HL-60/S4 treated with retinoic acid at 250 ng/mL for 4 days and 3 days (cell line): ENCODE data around the gene PHACTR2.
"Not testable (repeated sequence)": the region's sequence is repeated elsewhere in the genome, so short reads cannot be mapped to it uniquely, and the experiment has no call there.

Source experiments
- in situ Hi-C: fragments of 300-500 bp; cut with MboI; formaldehyde crosslinking; loops from 2 replicates; pipeline ENCODE4 v1.7.0; 2022; ENCODE audit warnings: low sequenced_read_pairs

PHACTR2 gene

GRCh38 chr6:143697076-143697800, 19.5 kb downstream of the PHACTR2 start:
- in situ Hi-C loops, result no loop called here

- in situ Hi-C loops, result no loop called here
Observed at GRCh38 chr6:143698329-143698728, 20.6 kb downstream of the PHACTR2 start.

DNA sequence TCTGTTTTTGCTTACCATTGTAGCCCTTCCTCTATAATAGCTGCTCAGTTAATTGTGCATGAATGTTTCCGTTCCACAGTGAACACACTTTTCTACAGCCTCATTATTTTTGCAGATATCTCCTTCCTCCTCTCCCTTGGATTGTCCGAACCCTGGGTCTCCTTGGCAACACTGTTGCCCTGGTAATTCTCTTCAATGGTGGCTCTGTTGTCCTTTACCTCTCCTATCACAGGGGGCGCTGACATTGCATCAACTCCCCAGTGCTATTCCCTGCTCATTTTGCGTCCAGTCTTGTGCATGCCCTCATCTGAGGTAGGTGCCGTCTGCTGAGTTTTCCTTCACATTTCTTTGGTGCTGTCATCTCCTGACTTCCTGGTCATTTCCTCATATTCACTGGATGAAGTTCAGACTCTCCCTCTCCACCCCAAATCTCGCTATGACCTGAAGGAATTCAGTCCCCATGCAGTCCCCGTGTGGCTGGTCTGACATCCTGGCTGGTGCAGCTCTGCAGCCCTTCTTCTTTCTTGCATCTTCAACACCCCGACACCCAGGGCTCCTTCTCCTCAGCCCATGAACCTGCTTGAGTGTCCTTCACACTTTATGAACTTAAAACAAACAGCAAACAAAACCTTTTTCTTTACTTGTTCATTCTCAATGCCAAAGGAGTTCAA, 21.1 kb downstream of the PHACTR2 start:
- in situ Hi-C loops, result no loop called here

DNA sequence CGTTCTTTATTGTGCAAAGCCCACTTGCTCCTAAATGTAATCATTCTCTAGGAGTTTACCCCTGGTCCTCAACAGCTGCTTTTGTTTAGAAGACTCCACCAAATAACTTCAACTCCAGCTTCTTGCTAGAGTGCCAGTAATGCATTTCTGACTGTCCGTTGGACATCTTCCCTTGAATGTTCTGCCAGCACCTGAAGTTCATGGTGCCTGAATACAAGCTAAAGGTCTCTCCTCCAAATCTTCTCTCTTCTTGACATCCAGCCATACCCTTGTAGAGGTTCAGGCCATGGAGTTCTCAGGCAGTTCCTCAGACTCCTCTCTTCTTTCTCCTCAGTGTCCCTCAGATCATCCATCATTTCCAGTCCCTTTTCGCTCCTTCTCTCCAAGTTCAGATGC, 21.7 kb downstream of the PHACTR2 start:
- in situ Hi-C loops, result no loop called here

DNA sequence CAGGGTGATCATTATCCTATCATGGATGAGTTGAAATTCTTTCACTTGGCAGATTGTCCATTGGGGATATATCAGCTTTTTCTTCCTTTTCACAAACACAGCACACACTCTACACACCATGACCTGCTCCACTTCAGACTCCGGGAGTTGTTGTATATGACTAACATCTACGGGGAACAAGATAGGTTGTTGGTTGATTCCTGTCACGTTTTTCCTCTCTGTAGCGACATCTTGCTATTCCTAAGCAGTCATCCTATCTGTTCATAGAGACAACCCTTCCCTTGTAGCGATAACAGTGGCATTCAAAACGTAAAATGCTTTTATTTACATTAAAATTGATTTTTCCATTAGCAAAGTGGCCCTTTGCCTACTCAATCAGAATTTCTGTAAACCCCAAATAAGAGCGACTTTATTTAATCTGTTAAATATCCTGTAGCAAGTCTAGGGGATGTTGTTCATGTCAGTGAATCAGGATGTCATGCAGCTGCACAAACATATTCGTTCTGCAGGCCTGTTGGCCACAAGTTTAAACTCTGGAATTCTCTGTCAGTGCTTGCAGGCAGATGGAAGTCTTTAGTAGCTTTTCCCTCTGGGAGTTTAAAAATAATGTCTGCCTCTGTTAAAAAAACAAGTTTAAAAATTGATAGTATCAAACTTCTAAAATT, 23.1 kb downstream of the PHACTR2 start:
- in situ Hi-C loops, result no loop called here

GRCh38 chr6:143701349-143702234, 23.8 kb downstream of the PHACTR2 start:
- in situ Hi-C loops, result no loop called here

DNA sequence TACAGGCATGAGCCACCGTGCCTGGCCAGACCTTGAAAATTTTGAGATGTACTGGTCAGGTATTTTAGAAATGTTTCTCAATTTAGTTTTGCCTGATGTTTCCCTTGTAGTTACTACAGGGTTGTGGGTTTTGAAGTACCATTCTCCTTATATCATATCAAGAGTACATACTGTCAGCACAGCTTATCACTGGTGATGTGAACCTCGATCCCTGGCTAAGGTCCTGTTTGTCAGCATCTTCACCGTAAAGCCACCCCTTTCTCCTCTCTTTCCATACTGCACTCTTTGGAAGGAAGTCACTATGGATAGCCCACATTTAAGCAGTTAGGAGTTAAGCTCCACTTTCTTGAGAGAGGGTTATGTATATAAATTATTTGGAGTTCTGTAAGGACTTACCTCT, 27.8 kb downstream of the PHACTR2 start:
- in situ Hi-C loops, result no loop called here

DNA sequence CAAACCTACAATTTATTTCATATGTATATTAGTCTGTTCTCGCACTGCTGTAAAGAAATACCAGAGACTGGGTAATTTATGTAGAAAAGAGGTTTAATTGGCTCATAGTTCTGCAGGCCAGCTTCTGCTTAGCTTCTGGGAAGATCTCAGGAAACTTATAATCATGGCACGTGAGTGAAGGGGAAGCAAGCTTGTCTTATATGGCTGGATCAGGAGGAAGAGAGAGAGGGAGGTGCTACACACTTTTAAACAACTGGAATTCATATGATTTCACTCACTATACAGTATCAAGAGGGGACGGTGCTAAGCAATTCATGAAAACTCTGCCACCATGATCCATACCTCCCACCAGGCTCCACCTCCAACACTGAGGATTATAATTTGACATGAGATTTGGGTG, 29.9 kb downstream of the PHACTR2 start:
- in situ Hi-C loops, result no loop called here

- in situ Hi-C loops, result no loop called here
Observed at GRCh38 chr6:143708889-143709288, 31.1 kb downstream of the PHACTR2 start.

DNA sequence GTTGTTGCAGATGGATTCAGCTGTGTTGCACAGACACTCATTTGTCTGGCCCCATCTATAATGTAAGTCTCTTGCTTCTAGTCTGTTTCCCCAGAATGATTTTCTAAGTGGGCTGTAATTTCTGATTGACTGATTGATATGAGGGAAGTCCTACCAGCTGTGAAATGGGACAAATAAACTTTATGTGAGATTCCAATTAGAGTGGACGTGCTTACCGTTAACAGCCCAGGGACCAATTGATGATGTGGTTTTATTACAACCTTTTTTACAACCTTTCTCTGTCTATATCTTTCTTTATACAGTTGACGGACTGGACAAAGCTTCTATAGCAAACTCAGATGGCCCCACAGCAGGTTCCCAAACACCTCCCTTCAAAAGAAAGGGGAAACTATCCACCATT, 33.9 kb downstream of the PHACTR2 start:
- in situ Hi-C loops, result no loop called here

- in situ Hi-C loops, result no loop called here
Observed at GRCh38 chr6:143718472-143718871, 40.7 kb downstream of the PHACTR2 start.

GRCh38 chr6:143721642-143722041, 43.9 kb downstream of the PHACTR2 start:
- in situ Hi-C loops, result no loop called here

DNA sequence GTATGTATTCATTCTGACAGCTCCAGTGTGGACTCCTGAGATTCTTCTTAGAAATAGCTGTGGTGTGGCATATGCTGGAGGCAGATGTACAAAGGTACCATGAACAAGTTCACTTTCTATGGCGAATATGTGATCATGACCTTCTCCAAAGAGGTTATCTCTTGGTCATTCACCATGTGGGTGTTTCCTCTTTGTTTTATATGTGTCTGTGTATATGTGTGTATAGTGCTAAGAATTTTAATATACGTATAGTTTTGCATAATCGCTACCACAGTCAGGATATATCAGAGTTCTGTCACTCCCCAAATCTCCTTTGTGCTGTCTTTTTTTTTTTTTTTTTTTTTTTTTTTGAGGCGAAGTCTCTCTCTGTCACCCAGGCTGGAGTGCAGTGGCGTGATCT, 47.1 kb downstream of the PHACTR2 start:
- in situ Hi-C loops, result no loop called here

- in situ Hi-C loops, result no loop called here
Observed at GRCh38 chr6:143726015-143726647, 48.4 kb downstream of the PHACTR2 start.

- in situ Hi-C loops, result no loop called here
Observed at GRCh38 chr6:143727035-143727434, 49.3 kb downstream of the PHACTR2 start.

- in situ Hi-C loops, result no loop called here
Observed at GRCh38 chr6:143731789-143732188, 54.0 kb downstream of the PHACTR2 start.

DNA sequence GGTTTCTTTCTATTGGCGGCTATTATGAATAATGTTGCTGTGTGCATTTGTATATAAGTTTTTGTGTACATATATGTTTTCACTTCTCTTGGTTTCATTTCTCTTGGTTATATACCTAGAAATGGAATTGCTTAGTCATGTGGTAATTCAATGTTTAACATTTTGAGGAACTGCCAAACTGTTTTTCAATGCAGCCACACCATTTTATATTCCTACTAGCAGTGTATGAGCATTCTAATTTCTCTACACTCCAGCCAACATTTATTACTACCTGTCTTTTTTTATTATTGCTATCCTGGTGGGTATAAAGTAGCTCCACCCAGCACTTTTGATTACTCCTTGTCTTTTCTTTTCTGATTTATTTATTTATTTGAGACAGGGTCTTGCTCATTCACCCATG, 54.8 kb downstream of the PHACTR2 start:
- in situ Hi-C loops, result no loop called here

- in situ Hi-C loops, result no loop called here
Observed at GRCh38 chr6:143733510-143733909, 55.7 kb downstream of the PHACTR2 start.

DNA sequence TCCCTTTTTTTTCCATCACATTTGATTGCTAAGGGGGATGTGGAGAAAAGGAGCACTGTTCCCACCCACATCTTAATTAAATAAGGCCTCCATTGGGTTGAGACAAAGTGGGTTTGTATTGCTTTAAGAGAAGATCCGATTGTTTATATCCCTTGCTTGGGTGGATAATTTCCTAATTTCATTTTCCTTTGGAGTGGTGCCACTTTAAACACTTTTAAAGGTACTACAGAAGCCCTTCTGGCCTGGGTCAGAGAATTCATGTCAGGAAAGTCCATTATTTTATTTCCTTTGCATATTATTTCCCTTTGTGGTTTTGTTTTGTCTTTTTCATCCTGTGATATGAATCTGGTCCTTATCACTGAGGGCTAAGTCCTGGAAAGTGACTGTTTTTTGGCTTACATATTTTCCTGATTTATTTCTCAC, 56.9 kb downstream of the PHACTR2 start:
- in situ Hi-C loops, result no loop called here

DNA sequence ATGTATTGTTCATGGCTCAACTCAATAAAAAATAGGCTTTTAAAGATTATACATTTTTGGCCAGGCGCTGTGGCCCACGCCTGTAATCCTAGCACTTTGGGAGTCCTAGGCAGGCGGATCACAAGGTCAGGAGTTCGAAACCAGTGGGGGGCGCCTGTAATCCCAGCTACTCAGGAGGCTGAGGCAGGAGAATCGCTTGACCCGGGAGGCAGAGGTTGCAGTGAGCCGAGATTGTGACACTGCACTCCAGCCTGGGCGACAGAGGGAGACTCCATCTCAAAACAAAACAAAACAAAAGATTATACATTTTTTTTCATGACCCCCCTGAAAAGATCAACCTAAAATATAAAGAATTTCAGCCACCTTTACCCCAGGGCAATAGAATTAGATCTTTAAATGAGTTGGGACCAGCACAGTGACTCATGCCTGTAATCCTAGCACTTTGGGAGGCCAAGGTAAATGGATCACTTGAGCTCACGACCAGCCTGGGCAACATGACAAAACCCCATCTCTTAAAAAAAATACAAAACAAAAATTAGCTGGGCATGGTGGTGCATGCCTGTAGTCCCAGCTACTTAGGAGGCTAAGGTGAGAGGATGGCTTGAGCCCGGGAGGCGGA, 60.4 kb downstream of the PHACTR2 start:
- in situ Hi-C loops, result not testable (repeated sequence)
